Transverse colon (tissue), 4 donors: ENCODE results near the gene ALS2. TPM values are rescaled to one million over a fixed set of nuclear protein-coding genes. Genes with fewer than 3 reads are reported as not detected.

Experiments used
- DNase-seq: peaks from one replicate; pipeline ENCODE4 v3.0.0-alpha.2; 2019
- H3K27ac ChIP-seq, 4 donors: fragments of 200-600 bp; sonication (generic); 2 replicates each; pipeline ENCODE4 v1.5.1; 2016 to 2018; ENCODE audit warnings: inconsistent platforms in 4 of 4
- H3K27me3 ChIP-seq: fragments of 200-600 bp; sonication (generic); 2 replicates; pipeline ENCODE4 v1.5.1; 2017; ENCODE audit warnings: inconsistent platforms
- H3K36me3 ChIP-seq, 4 donors: fragments of 200-600 bp; sonication (generic); 2 replicates each; pipeline ENCODE4 v1.5.1; 2017 to 2019; ENCODE audit warnings: inconsistent platforms in 4 of 4
- H3K4me1 ChIP-seq, 4 donors: fragments of 200-600 bp; sonication (generic); 2 replicates each; pipeline ENCODE4 v1.5.1; 2017 to 2020; ENCODE audit warnings: inconsistent platforms in 4 of 4
- H3K4me3 ChIP-seq, 4 donors: fragments of 200-600 bp; sonication (generic); 1 replicate in 1 of 4; 2 replicates in 3 of 4; pipeline versions ENCODE4 v1.5.1 to v1.6.1; 2017 to 2019; ENCODE audit warnings: inconsistent platforms in 4 of 4
- H3K9me3 ChIP-seq, 2 donors: fragments of 200-600 bp; sonication (generic); 2 replicates each; pipeline ENCODE4 v1.5.1; 2017 to 2019; ENCODE audit warnings: inconsistent platforms in 2 of 2
- EP300 ChIP-seq: sonication (generic); formaldehyde crosslinking; IDR thresholded peaks from one replicate; pipeline ENCODE4 v1.6.1; 2017; ENCODE audit warnings: antibody characterized with exemption, low read depth
- POLR2A ChIP-seq: fragments of 450-650 bp; IDR thresholded peaks from one replicate; pipeline ENCODE4 v1.6.1; 2016; ENCODE audit warnings: antibody characterized with exemption, mild to moderate bottlenecking, moderate library complexity
- POLR2AphosphoS5 ChIP-seq, 3 donors: sonication (generic); formaldehyde crosslinking; IDR thresholded peaks; one replicate each; pipeline ENCODE4 v1.6.1; 2016; ENCODE audit warnings: antibody characterized with exemption in 3 of 3
- WGBS, 2 donors: methylation state at CpG; one replicate each; pipeline ENCODE4 v1.1.5; 2018; ENCODE audit warnings: low coverage in 1 of 2; 5-methylcytosine and 5-hydroxymethylcytosine counted together
- in situ Hi-C, 4 donors: fragments of 200-750 bp; cut with MboI; loops; one replicate each; pipeline versions ENCODE4 v1.15.0 to v1.15.1; 2017; ENCODE audit warnings: low sequenced_read_pairs in 3 of 4, low pct_ligation_motif_present in 1 of 4, low pct_unique_long_range_greater_than_20kb in 1 of 4
- intact Hi-C: fragments of 100-400 bp; cut with DNase I; formaldehyde crosslinking; loops from one replicate; pipeline ENCODE4 v1.15.1; 2023; ENCODE audit warnings: low total_unique reads
- small RNA-seq, 4 donors: library from RNA; depleted of rRNA; stranded (forward); fragments of <200 nt; gene quantifications; one replicate each; pipeline ENCODE3, GENCODE V24; 2016
- total RNA-seq, 4 donors: library from RNA; depleted of rRNA; stranded (reverse); fragments of >200 nt; gene quantifications; one replicate each; pipeline ENCODE4 v1.1.0, GENCODE V29; 2016
- TF ChIP-seq, protein P1 (sequence below), 5 experiments: fragments of 200-600 bp in 3 of 5; fragments of 450-650 bp in 2 of 5; sonication (generic) in 3 of 5; IDR thresholded peaks; 1 replicate in 2 of 5; 2 replicates in 3 of 5; pipeline ENCODE4 v1.5.1; 2016 to 2017; ENCODE audit warnings: antibody characterized with exemption in 5 of 5, inconsistent platforms in 3 of 5, mild to moderate bottlenecking in 2 of 5, moderate library complexity in 1 of 5

Gene ALS2
- total RNA-seq, 4 donors from 2014 or later = 7.9 to 61.1 (median 8.9) TPM

GRCh38 chr2:201656740-201657139, 124.0 kb downstream of the ALS2 start:
- Histone ChIP-seq H3K4me3 (no peak overlapping the region), H3K36me3 (no peaks in the 10 kb centered on the region), H3K27ac (no peak overlapping the region), H3K9me3 (no peaks in the 10 kb centered on the region), H3K4me1 (no peaks in the 10 kb centered on the region), H3K27me3 (no peaks in the 10 kb centered on the region)
- no peak for DNase-seq
- in situ Hi-C loops = no loop called here
- 78 to 100% methylated on average over 3 to 5 of the region's 5 CpGs for WGBS, 2 donors
- intact Hi-C loops = no loop called here
- TF ChIP-seq POLR2AphosphoS5 (IDR thresholded peaks at IDR 0.05) (no peak), EP300 (no peak), POLR2A (no peak)
- TF ChIP-seq, protein P1, sequence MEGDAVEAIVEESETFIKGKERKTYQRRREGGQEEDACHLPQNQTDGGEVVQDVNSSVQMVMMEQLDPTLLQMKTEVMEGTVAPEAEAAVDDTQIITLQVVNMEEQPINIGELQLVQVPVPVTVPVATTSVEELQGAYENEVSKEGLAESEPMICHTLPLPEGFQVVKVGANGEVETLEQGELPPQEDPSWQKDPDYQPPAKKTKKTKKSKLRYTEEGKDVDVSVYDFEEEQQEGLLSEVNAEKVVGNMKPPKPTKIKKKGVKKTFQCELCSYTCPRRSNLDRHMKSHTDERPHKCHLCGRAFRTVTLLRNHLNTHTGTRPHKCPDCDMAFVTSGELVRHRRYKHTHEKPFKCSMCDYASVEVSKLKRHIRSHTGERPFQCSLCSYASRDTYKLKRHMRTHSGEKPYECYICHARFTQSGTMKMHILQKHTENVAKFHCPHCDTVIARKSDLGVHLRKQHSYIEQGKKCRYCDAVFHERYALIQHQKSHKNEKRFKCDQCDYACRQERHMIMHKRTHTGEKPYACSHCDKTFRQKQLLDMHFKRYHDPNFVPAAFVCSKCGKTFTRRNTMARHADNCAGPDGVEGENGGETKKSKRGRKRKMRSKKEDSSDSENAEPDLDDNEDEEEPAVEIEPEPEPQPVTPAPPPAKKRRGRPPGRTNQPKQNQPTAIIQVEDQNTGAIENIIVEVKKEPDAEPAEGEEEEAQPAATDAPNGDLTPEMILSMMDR (IDR thresholded peaks at IDR 0.05) = no peak

- Histone ChIP-seq H3K4me3 (no peak overlapping the region), H3K27ac (no peak overlapping the region), H3K27me3 (no peaks in the 10 kb centered on the region), H3K9me3 (no peaks in the 10 kb centered on the region), H3K4me1 (no peaks in the 10 kb centered on the region), H3K36me3 (no peaks in the 10 kb centered on the region)
- in situ Hi-C loops = no loop called here
- WGBS, 2 donors = 80 to 92% methylated on average over 2 to 11 of the region's 11 CpGs
- DNase-seq = no peak
- TF ChIP-seq POLR2AphosphoS5 (IDR thresholded peaks at IDR 0.05) = no peak
- no peak for TF ChIP-seq POLR2A
- no peak for TF ChIP-seq EP300
- intact Hi-C loops = no loop called here
These were observed 124.6 kb downstream of the ALS2 start for GRCh38 chr2:201656102-201656501.

DNA sequence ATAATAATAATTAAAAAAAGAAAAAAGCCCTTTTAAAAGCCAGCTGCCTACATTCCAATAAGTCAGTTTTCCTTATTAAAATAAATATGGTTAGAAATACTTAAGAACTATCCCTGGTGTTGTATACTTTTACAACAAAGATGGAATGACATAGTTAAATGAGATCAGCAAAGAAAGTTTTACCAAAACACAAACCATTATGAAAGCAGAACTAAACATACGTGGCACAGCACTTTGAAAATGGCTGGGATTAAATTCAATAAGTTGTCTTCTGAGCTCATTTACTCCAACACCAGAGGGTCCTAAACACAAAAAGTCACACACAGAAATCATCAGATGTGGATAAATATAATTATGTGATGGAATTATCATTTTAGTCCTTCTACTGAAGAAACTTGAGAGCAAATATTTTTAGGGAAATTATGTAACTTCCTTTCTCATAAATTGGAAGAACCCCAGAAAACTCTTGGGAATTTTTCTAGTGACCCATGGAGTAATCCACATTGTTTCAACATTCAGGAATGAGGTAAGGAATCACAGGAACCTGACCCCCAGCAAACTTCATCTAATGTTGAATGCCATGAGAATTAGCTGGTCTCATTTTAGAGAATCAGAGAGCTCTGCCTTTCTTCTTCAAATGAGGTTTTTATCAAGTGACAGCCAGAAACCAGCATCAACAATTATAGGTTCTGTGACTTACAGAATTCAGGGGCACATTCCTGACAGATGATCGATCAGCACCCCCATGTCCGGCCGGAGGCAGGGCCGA, 125.9 kb downstream of the ALS2 start:
- intact Hi-C loops = no loop called here
- 81 to 90% methylated on average over 5 of the region's 5 CpGs for WGBS, 2 donors
- Histone ChIP-seq H3K27ac (no peak overlapping the region), H3K4me3 (no peak overlapping the region), H3K27me3 (no peaks in the 10 kb centered on the region), H3K4me1 (no peaks in the 10 kb centered on the region), H3K36me3 (no peaks in the 10 kb centered on the region), H3K9me3 (no peaks in the 10 kb centered on the region)
- no peak for TF ChIP-seq POLR2A
- TF ChIP-seq EP300 = no peak
- no peak for TF ChIP-seq POLR2AphosphoS5 (IDR thresholded peaks at IDR 0.05)
- TF ChIP-seq, protein P1 (IDR thresholded peaks at IDR 0.05) = no peak
- no peak for DNase-seq
- in situ Hi-C loops = no loop called here

DNA sequence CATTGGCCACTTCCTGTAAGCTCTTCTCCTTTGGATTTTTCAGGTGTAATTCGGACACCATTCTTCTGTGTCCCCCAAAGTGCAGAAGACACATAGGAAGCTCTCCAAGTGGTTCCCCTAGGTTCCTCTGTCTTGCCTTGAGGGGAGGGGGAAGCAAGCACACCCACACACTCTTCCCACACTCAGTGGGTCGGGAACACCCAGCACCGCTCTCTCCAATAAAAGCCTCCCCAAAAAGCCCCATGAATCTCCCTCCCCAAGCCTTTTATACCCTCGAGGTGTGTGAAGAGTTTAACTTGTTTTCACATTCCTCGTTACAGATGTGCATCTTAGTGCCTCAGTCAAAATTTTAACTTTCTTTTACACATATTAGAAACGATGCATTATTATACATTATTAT, 127.5 kb downstream of the ALS2 start:
- H3K4me3 ChIP-seq = no peak overlapping the region
- H3K36me3 ChIP-seq = no peaks in the 10 kb centered on the region
- no peaks in the 10 kb centered on the region for H3K9me3 ChIP-seq
- TF ChIP-seq POLR2A (no peak), POLR2AphosphoS5 (IDR thresholded peaks at IDR 0.05) (no peak), EP300 (no peak)
- TF ChIP-seq, protein P1 (IDR thresholded peaks at IDR 0.05) = no peak
- WGBS, 2 donors = 72 to 79% methylated on average over 5 to 6 of the region's 6 CpGs
- intact Hi-C loops (no loop called here), in situ Hi-C loops (no loop called here)
- no peaks in the 10 kb centered on the region for H3K4me1 ChIP-seq
- no peaks in the 10 kb centered on the region for H3K27me3 ChIP-seq
- H3K27ac ChIP-seq = no peak overlapping the region
- no peak for DNase-seq

Small RNA genes lying within 50 kb of the gene (small RNA-seq; reads per million reads assigned to genes)
- gene RF00019 (0 reads per million in 4 donors), gene UBE2V1P11 (0 reads per million in 4 donors)

Other genes starting within 250 kb of the ALS2 start
- gene TMEM237, start 137.4 kb downstream of the ALS2 start, total RNA-seq = 1 to 10 TPM; 2.0 to 7.6 (median 4.7) TPM
- not detected for gene MPP4, start 82.3 kb downstream of the ALS2 start, total RNA-seq
- gene CDK15, start 25.6 kb upstream of the ALS2 start, total RNA-seq = under 1 TPM in 2 of 4 donors, not detected in 2; 0.14 to 0.79 TPM